Endothelial cell (in vitro differentiated cells): ENCODE results near the gene RALB. TPM values are rescaled to one million over a fixed set of nuclear protein-coding genes. Genes with fewer than 3 reads are reported as not detected.

ENCODE experiments used
- DNase-seq: peaks from one replicate; pipeline ENCODE4 v3.0.0; 2021; ENCODE audit warnings: low spot score
- H3K27ac Mint-ChIP-seq: one replicate; pipeline ENCODE4 v1.8.0; 2021; ENCODE audit warnings: mixed read lengths, inconsistent platforms; ENCODE audit not compliant: unreplicated experiment
- H3K27me3 Mint-ChIP-seq: one replicate; pipeline ENCODE4 v1.8.0; 2021; ENCODE audit warnings: mild to moderate bottlenecking, moderate library complexity, mixed read lengths, inconsistent platforms; ENCODE audit not compliant: unreplicated experiment
- H3K36me3 Mint-ChIP-seq: one replicate; pipeline ENCODE4 v1.8.0; 2021; ENCODE audit warnings: mild to moderate bottlenecking, low read depth, mixed read lengths, inconsistent platforms; ENCODE audit not compliant: unreplicated experiment
- H3K4me1 Mint-ChIP-seq: one replicate; pipeline ENCODE4 v1.8.0; 2021; ENCODE audit warnings: mild to moderate bottlenecking, mixed read lengths, inconsistent platforms; ENCODE audit not compliant: unreplicated experiment
- H3K4me3 Mint-ChIP-seq: one replicate; pipeline ENCODE4 v1.8.0; 2021; ENCODE audit warnings: mild to moderate bottlenecking, mixed read lengths, inconsistent platforms; ENCODE audit not compliant: unreplicated experiment
- H3K9me3 Mint-ChIP-seq: one replicate; pipeline ENCODE4 v1.8.0; 2021; ENCODE audit warnings: mixed read lengths, inconsistent platforms; ENCODE audit not compliant: unreplicated experiment
- total RNA-seq: library from RNA; stranded (reverse); fragmentation: NEBNext Ultra II Directional; extraction: Animal tissue kit (Norgen Biotek cat#: 25700); gene quantifications from one replicate; pipeline ENCODE4 v1.2.1, GENCODE V29; 2021; ENCODE audit not compliant: unreplicated experiment
- TF ChIP-seq, protein P1 (sequence below): fragments of 200-600 bp; sonication (generic); IDR thresholded peaks from one replicate; pipeline ENCODE4 v1.5.0; 2021; ENCODE audit warnings: antibody characterized with exemption; ENCODE audit not compliant: unreplicated experiment

Gene RALB
- total RNA-seq, 1 donor from 2014 or later, result 367 TPM

- H3K4me3 Mint-ChIP-seq, result peak overlapping the region; percentile 66
- H3K36me3 Mint-ChIP-seq, result peaks cover 63% of the 10 kb centered on the region
- H3K4me1 Mint-ChIP-seq, result peaks cover 56% of the 10 kb centered on the region
- DNase-seq, result no peak
- H3K27ac Mint-ChIP-seq, result no peak overlapping the region
- H3K9me3 Mint-ChIP-seq, result no peaks in the 10 kb centered on the region
- peaks cover 2% of the 10 kb centered on the region for H3K27me3 Mint-ChIP-seq
- TF ChIP-seq, protein P1, sequence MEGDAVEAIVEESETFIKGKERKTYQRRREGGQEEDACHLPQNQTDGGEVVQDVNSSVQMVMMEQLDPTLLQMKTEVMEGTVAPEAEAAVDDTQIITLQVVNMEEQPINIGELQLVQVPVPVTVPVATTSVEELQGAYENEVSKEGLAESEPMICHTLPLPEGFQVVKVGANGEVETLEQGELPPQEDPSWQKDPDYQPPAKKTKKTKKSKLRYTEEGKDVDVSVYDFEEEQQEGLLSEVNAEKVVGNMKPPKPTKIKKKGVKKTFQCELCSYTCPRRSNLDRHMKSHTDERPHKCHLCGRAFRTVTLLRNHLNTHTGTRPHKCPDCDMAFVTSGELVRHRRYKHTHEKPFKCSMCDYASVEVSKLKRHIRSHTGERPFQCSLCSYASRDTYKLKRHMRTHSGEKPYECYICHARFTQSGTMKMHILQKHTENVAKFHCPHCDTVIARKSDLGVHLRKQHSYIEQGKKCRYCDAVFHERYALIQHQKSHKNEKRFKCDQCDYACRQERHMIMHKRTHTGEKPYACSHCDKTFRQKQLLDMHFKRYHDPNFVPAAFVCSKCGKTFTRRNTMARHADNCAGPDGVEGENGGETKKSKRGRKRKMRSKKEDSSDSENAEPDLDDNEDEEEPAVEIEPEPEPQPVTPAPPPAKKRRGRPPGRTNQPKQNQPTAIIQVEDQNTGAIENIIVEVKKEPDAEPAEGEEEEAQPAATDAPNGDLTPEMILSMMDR, result no peak
Measured at GRCh38 chr2:120272763-120273481, 20.3 kb downstream of the RALB start.

DNA sequence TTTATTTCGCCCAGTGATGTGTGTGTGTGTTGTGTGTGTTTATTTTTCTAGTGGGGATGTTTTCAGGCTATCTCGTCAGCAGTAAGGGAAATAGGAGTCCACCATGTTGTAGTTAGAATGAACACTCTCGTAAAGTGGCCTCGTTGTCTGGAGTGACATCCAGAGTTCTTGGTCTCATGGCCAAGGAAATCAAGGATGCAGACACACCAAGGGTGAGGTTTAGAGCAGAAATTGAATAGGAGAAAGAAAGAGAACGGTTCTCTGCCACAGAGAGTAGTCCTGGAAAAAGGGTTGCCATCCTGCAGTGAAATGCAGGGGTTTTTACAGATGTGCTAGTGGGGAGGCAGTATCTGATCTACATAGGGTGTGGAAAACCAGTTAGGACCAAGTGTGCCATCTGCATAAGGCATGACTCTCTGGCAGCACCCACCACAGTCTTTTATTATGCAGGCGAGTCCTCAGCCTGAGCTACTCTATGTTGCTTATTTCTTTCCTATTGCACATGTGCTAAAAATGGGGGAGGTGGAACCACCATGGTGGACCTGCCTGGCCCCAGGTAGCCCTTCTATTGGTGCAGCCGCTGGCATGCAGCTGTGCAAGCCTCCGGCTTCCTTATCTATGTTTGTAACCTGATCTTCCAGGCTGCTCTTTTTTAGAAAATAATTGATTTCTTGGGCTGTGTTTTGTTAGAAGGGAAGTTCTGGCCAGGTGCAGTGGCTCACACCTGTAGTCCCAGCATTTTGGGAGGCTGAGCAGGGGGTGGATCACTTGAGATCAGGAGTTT, 23.2 kb downstream of the RALB start:
- H3K9me3 Mint-ChIP-seq, result no peaks in the 10 kb centered on the region

DNA sequence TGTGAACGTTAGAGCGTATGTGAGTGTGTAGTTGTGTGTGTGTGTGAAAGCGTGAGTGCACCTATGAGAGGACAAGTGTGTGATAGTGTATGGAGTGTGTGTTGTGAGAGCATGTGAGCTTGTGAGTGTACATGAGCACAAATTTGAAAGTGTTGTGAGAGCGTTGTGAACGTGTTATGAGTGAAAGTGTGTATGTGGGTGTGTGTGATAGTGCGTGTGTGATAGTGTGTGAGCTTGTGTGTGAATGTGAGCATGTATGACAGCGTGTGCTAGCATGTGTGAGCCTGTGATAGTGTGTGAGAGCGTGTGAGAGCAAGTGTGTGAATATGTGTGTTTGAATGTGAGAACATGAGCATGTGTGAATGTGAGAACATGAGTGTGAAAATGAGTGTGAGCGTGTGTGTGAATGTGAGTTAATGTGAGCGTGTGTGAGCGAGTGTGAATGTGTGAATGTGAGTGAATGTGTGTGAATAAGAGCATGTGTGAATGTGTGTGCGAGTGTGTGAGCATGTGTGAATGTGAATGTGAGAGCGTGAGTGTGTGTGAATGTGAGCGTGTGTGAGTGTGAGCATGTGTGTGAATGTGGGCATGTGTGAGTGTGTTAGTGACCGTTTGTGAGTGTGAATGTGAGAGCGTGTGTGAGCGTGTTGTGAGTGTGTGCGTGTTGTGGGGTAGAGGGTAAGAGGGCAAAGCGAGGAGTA, 25.0 kb downstream of the RALB start:
- Mint-ChIP-seq H3K36me3 (peaks cover 57% of the 10 kb centered on the region), H3K27me3 (peaks cover 5% of the 10 kb centered on the region), H3K4me1 (peaks cover 20% of the 10 kb centered on the region), H3K4me3 (no peak overlapping the region), H3K27ac (no peak overlapping the region), H3K9me3 (no peaks in the 10 kb centered on the region)
- DNase-seq, result no peak
- TF ChIP-seq, protein P1, result no peak

More for the DNA sequence above, 23.2 kb downstream of the RALB start:
- Mint-ChIP-seq H3K27me3 (peaks cover 1% of the 10 kb centered on the region), H3K36me3 (peaks cover 57% of the 10 kb centered on the region), H3K4me3 (peak overlapping the region; percentile 43), H3K4me1 (peaks cover 34% of the 10 kb centered on the region), H3K27ac (no peak overlapping the region)
- no peak for DNase-seq
- TF ChIP-seq, protein P1, result no peak

DNA sequence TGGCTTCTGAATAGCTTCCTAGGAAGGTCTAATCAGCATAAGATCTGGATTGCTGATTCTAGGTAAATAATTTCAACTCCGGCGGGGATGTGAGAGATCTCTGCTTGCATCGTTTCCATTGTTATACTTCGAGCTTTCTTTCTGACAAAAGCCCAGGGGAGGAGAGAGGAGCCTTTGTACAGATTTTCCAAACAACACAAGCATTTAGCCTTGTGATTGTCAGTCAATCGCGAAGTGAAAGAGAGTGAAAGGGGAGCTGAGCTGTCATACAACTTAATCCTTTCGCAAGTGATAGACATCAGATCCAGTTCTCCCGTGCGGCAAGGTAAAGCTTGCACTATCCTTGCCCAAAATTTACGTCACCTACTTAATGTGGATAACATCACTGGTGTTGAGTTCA, 26.2 kb downstream of the RALB start:
- peaks cover 19% of the 10 kb centered on the region for H3K4me1 Mint-ChIP-seq
- peak overlapping the region; percentile 72 for H3K4me3 Mint-ChIP-seq
- TF ChIP-seq, protein P1, result no peak
- peaks cover 7% of the 10 kb centered on the region for H3K27me3 Mint-ChIP-seq
- no peak for DNase-seq
- H3K9me3 Mint-ChIP-seq, result no peaks in the 10 kb centered on the region
- H3K27ac Mint-ChIP-seq, result no peak overlapping the region
- peaks cover 51% of the 10 kb centered on the region for H3K36me3 Mint-ChIP-seq
